KMS-11 (cell line): Measurements from ENCODE around the gene TFEB.

Experiments used
- H2AFZ ChIP-seq: fragments of 200-600 bp; sonication (generic); 2 replicates; pipeline ENCODE4 v1.6.1; 2016; ENCODE audit warnings: antibody characterized with exemption, mixed run types, low read depth
- H3K27ac ChIP-seq: fragments of 200-600 bp; sonication (generic); 2 replicates; pipeline ENCODE4 v1.6.1; 2016; ENCODE audit warnings: mild to moderate bottlenecking, mixed run types
- H3K27me3 ChIP-seq: fragments of 200-600 bp; sonication (generic); 2 replicates; pipeline ENCODE4 v1.6.1; 2017; ENCODE audit warnings: mild to moderate bottlenecking, low read depth, mixed run types, moderate library complexity; ENCODE audit not compliant: insufficient read depth
- H3K36me3 ChIP-seq: fragments of 200-600 bp; sonication (generic); 2 replicates; pipeline ENCODE4 v1.6.1; 2017; ENCODE audit warnings: mild to moderate bottlenecking, mixed run types; ENCODE audit not compliant: insufficient read depth
- H3K4me1 ChIP-seq: fragments of 200-600 bp; sonication (generic); 2 replicates; pipeline ENCODE4 v1.6.1; 2016; ENCODE audit warnings: mild to moderate bottlenecking, low read depth, mixed run types; ENCODE audit not compliant: poor library complexity, severe bottlenecking
- H3K4me2 ChIP-seq: fragments of 200-600 bp; sonication (generic); 2 replicates; pipeline ENCODE4 v1.7.0; 2016; ENCODE audit warnings: mild to moderate bottlenecking, mixed run types
- H3K4me3 ChIP-seq: fragments of 200-600 bp; sonication (generic); IDR thresholded peaks from 2 replicates; pipeline ENCODE4 v1.6.1; 2017; ENCODE audit warnings: low read depth, low read length, mixed read lengths; ENCODE audit not compliant: insufficient read depth
- H3K79me2 ChIP-seq: fragments of 200-600 bp; sonication (generic); 2 replicates; pipeline ENCODE4 v1.6.1; 2016; ENCODE audit warnings: low read depth, mixed run types; ENCODE audit not compliant: insufficient read depth
- H3K9ac ChIP-seq: fragments of 200-600 bp; sonication (generic); 2 replicates; pipeline ENCODE4 v1.6.1; 2016; ENCODE audit warnings: mild to moderate bottlenecking, mixed run types
- H4K20me1 ChIP-seq: fragments of 200-600 bp; sonication (generic); 2 replicates; pipeline ENCODE4 v1.6.1; 2016; ENCODE audit warnings: mild to moderate bottlenecking, mixed run types; ENCODE audit not compliant: insufficient read depth
- TF ChIP-seq, protein P1 (sequence below): fragments of 200-600 bp; sonication (generic); conservative IDR thresholded peaks from 2 replicates; pipeline ENCODE4 v1.6.1; 2017; ENCODE audit warnings: low read depth, mild to moderate bottlenecking, antibody characterized with exemption, low read length, moderate library complexity, mixed read lengths

The TFEB gene

DNA sequence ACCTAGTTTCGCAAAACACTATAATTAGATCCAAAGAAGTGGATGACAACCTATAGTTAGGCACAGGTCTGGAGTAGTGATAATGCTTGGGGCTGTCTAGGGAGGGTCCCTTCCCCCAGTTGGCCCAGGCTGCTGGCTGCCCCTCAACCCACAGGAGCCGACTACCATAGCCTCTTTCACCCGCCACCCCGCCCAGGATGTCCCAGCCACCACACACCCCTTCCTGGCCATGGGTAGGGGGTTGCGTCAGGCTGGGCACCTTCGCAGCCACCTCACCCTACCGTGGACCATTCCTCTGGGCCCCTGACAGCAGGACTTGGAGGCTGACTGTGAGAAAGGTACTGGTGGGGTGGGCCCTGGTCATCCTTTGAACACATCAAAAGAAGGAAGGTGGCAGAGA, 8.5 kb downstream of the TFEB start:
- no peak overlapping the region for H3K27ac ChIP-seq
- no peaks in the 10 kb centered on the region for H3K36me3 ChIP-seq
- H3K4me3 ChIP-seq = no peak overlapping the region
- TF ChIP-seq, protein P1, sequence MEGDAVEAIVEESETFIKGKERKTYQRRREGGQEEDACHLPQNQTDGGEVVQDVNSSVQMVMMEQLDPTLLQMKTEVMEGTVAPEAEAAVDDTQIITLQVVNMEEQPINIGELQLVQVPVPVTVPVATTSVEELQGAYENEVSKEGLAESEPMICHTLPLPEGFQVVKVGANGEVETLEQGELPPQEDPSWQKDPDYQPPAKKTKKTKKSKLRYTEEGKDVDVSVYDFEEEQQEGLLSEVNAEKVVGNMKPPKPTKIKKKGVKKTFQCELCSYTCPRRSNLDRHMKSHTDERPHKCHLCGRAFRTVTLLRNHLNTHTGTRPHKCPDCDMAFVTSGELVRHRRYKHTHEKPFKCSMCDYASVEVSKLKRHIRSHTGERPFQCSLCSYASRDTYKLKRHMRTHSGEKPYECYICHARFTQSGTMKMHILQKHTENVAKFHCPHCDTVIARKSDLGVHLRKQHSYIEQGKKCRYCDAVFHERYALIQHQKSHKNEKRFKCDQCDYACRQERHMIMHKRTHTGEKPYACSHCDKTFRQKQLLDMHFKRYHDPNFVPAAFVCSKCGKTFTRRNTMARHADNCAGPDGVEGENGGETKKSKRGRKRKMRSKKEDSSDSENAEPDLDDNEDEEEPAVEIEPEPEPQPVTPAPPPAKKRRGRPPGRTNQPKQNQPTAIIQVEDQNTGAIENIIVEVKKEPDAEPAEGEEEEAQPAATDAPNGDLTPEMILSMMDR = no peak
- H3K4me1 ChIP-seq = peaks cover 20% of the 10 kb centered on the region
- H3K27me3 ChIP-seq = no peaks in the 10 kb centered on the region
- no peak overlapping the region for H3K4me2 ChIP-seq
- no peak overlapping the region for H2AFZ ChIP-seq
- H3K79me2 ChIP-seq = peaks cover 14% of the 10 kb centered on the region; the same call in 1 of the 2 replicates
- H4K20me1 ChIP-seq = 0 out of 2 replicates have a peak, but pooled peaks cover 4% of the 10 kb centered on the region
- no peak overlapping the region for H3K9ac ChIP-seq

DNA sequence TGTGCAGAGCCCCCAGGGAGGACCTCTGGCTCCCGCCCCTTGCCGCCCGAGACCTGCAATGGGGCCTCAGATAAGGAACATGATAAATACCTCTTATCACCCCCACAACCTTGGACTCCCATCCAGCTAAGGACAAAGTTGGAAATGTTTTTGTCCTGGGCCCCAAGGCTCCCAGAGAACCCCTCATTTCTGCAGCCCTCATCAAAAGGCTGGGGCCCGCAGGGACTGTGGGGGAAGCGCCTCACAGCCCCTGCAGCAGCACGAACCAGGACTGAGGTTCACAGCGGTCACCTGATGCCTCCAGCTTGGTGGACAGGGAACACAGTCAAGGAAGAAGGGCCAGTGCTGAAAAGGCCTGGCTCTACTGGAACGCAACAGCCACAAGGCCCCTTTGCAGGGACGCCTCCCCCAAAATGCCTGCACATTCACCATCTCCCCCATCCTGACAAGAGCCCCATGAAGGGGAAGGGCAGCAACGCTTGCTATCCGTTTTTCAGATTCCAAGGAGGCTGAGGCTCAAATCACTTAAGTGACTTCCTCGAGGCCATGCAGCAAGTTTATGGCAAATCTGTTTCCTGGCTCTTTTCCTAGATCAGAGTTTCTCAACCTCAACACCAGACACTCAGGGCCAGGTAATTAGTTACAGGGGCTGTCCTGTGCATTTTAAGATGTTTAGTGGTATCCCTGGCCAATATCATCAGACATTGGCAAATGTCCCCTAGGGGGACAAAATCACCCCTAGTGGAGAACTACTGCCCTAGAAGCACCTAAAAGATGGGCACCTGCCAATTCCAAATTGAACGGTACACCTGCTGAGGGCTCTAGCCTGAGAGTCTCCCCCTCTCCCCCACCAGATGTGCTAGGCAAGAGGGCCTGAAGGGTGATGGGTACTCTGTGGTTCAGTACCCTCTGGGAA, 10.6 kb downstream of the TFEB start:
- H3K4me1 ChIP-seq = peaks cover 12% of the 10 kb centered on the region
- H3K27me3 ChIP-seq = no peaks in the 10 kb centered on the region
- no peak overlapping the region for H3K4me2 ChIP-seq
- 0 out of 2 replicates have a peak, but pooled peaks cover 4% of the 10 kb centered on the region for H4K20me1 ChIP-seq
- no peaks in the 10 kb centered on the region for H3K36me3 ChIP-seq
- H3K79me2 ChIP-seq = peaks cover 4% of the 10 kb centered on the region; the same call in 1 of the 2 replicates
- H3K4me3 ChIP-seq = no peak overlapping the region
- H3K9ac ChIP-seq = no peak overlapping the region
- TF ChIP-seq, protein P1 = no peak
- H2AFZ ChIP-seq = no peak overlapping the region
- no peak overlapping the region for H3K27ac ChIP-seq

- Histone ChIP-seq H4K20me1 (0 out of 2 replicates have a peak, but pooled peaks cover 4% of the 10 kb centered on the region), H3K9ac (no peak overlapping the region), H3K4me2 (no peak overlapping the region), H3K27ac (no peak overlapping the region), H3K4me1 (peaks cover 12% of the 10 kb centered on the region), H2AFZ (no peak overlapping the region), H3K4me3 (no peak overlapping the region), H3K79me2 (peaks cover 4% of the 10 kb centered on the region; the same call in 1 of the 2 replicates), H3K27me3 (no peaks in the 10 kb centered on the region), H3K36me3 (no peaks in the 10 kb centered on the region)
- TF ChIP-seq, protein P1 = no peak
These were observed 11.2 kb downstream of the TFEB start for GRCh38 chr6:41724228-41724580.

GRCh38 chr6:41723530-41724227, 11.7 kb downstream of the TFEB start:
- H3K79me2 ChIP-seq = peaks cover 4% of the 10 kb centered on the region; the same call in 1 of the 2 replicates
- TF ChIP-seq, protein P1 = no peak
- no peaks in the 10 kb centered on the region for H3K36me3 ChIP-seq
- H2AFZ ChIP-seq = no peak overlapping the region
- no peak overlapping the region for H3K27ac ChIP-seq
- H3K27me3 ChIP-seq = no peaks in the 10 kb centered on the region
- H3K4me3 ChIP-seq = no peak overlapping the region
- H4K20me1 ChIP-seq = 0 out of 2 replicates have a peak, but pooled peaks cover 4% of the 10 kb centered on the region
- peaks cover 14% of the 10 kb centered on the region for H3K4me1 ChIP-seq
- H3K4me2 ChIP-seq = no peak overlapping the region
- H3K9ac ChIP-seq = no peak overlapping the region
